ENCODE data around the gene OSBPL2.

The OSBPL2 gene

GRCh38 chr20:62323980-62324906 lies 85.9 kb downstream of the OSBPL2 start:
- POLR2A ChIA-PET = no interaction called here
- no peak for DNase-seq (ENCODE audit: extremely low spot score)
- CTCF ChIA-PET = interaction anchor here (1.0 to 1.5 kb wide), 2 partner anchors 22 to 58 kb away, joined by 3 read pairs; partner anchors contain the start of gene ADRM1
- TF ChIP-seq CTCF (IDR thresholded peaks at IDR 0.05; ENCODE audit: control extremely low read depth, extremely low read depth, low read depth, missing control alignments) = no peak

- no peak for DNase-seq (ENCODE audit: extremely low spot score)
- POLR2A ChIA-PET = no interaction called here
- CTCF ChIA-PET = no interaction called here
- TF ChIP-seq CTCF (IDR thresholded peaks at IDR 0.05; ENCODE audit: control extremely low read depth, extremely low read depth, low read depth, missing control alignments) = no peak
Observed at GRCh38 chr20:62325172-62325905, 87.0 kb downstream of the OSBPL2 start.

GRCh38 chr20:62326559-62326958 lies 88.2 kb downstream of the OSBPL2 start:
- CTCF ChIA-PET = no interaction called here
- POLR2A ChIA-PET = no interaction called here
- DNase-seq (ENCODE audit: extremely low spot score) = no peak
- no peak for TF ChIP-seq CTCF (IDR thresholded peaks at IDR 0.05; ENCODE audit: control extremely low read depth, extremely low read depth, low read depth, missing control alignments)

- no peak for DNase-seq (ENCODE audit: extremely low spot score)
- TF ChIP-seq CTCF (IDR thresholded peaks at IDR 0.05; ENCODE audit: control extremely low read depth, extremely low read depth, low read depth, missing control alignments) = no peak
- POLR2A ChIA-PET = no interaction called here
- CTCF ChIA-PET = interaction anchor here (0.7 to 1.0 kb wide), 3 partner anchors 15 to 317 kb away, joined by 3 read pairs; no protein-coding TSS in a partner anchor
Observed at GRCh38 chr20:62326959-62327725, 88.8 kb downstream of the OSBPL2 start.

GRCh38 chr20:62327726-62328495 lies 89.6 kb downstream of the OSBPL2 start:
- CTCF ChIA-PET = interaction anchor here (0.7 to 1.0 kb wide), 3 partner anchors 14 to 318 kb away, joined by 3 read pairs; no protein-coding TSS in a partner anchor
- no peak for TF ChIP-seq CTCF (IDR thresholded peaks at IDR 0.05; ENCODE audit: control extremely low read depth, extremely low read depth, low read depth, missing control alignments)
- no peak for DNase-seq (ENCODE audit: extremely low spot score)
- POLR2A ChIA-PET = no interaction called here

Data from GM10248 (cell line).